ENCODE measurements around the gene STAT1. TPM values are rescaled to one million over a fixed set of nuclear protein-coding genes. Genes with fewer than 3 reads are reported as not detected.

STAT1 gene
- total RNA-seq, 1 experiment from 2014 or later: 46.7 TPM

DNA sequence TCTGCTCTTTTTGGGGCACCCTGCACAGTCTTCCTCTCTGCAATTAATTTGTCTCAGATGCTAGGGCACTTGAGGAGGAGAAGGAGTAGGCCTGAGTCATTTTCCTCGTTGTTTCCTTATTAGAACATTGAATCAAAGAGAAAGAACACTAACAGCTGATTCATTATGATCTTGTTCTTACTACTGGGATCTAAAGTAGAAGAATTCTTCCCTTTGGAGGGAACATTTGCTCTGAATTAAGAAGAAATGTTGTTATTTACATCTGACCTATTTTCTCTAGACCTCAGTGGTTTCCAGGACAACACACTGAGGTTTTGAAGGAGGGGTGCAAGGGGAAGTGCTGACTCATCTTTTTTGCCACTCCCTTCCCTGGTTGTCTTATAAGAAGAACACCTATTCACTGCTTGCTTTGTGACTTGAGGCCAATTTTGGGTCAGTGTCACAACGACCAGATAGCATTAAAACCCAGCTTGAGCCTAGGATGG, 24.3 kb upstream of the STAT1 start:
- Histone ChIP-seq H3K27me3 (ENCODE audit: low read length) (no peaks in the 10 kb centered on the region), H2AFZ (ENCODE audit: low read length) (no peak overlapping the region), H3K27ac (ENCODE audit: low read length) (no peak overlapping the region), H3K36me3 (ENCODE audit: insufficient read depth, low read length) (no peaks in the 10 kb centered on the region), H3K9ac (ENCODE audit: low read length) (no peak overlapping the region), H3K9me3 (ENCODE audit: low read length) (no peaks in the 10 kb centered on the region), H3K4me1 (ENCODE audit: low read length) (no peaks in the 10 kb centered on the region), H3K4me3 (ENCODE audit: low read length) (no peak overlapping the region), H3K9me2 (replicated peaks; ENCODE audit: insufficient read depth, low read length) (no peaks in the 10 kb centered on the region), H3K4me2 (ENCODE audit: low read depth, low read length, poor library complexity, severe bottlenecking) (no peak overlapping the region), H4K20me1 (ENCODE audit: insufficient read depth, low read depth, low read length) (no peaks in the 10 kb centered on the region), H3K79me2 (ENCODE audit: low read length) (no peaks in the 10 kb centered on the region)
- no peak for DNase-seq

DNA sequence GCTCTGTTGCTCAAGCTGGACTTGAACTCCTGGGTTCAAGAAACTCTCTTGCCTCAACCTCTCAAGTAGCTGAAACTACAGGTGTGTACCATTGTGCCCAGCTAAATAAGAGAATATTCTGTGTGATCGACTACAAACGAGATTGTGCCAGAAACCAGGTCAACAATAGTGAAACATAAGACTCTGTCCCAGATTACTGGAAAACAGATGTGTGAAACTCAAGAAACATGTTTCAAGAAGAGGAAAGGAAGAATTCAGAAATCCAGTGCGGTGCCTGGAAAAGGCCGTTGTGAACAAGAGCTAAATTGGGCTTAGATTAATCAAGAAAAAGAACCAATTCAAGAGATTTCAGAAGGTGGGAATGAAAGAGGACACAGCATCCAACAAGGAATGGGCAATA, 23.4 kb upstream of the STAT1 start:
- H3K27ac ChIP-seq (ENCODE audit: low read length): no peak overlapping the region
- H3K9me3 ChIP-seq (ENCODE audit: low read length): no peaks in the 10 kb centered on the region
- H3K9ac ChIP-seq (ENCODE audit: low read length): no peak overlapping the region
- no peaks in the 10 kb centered on the region for H3K79me2 ChIP-seq (ENCODE audit: low read length)
- DNase-seq: no peak
- no peaks in the 10 kb centered on the region for H4K20me1 ChIP-seq (ENCODE audit: insufficient read depth, low read depth, low read length)
- H3K4me2 ChIP-seq (ENCODE audit: low read depth, low read length, poor library complexity, severe bottlenecking): no peak overlapping the region
- H3K27me3 ChIP-seq (ENCODE audit: low read length): no peaks in the 10 kb centered on the region
- no peak overlapping the region for H3K4me3 ChIP-seq (ENCODE audit: low read length)
- H3K9me2 ChIP-seq (replicated peaks; ENCODE audit: insufficient read depth, low read length): no peaks in the 10 kb centered on the region
- no peaks in the 10 kb centered on the region for H3K4me1 ChIP-seq (ENCODE audit: low read length)
- H2AFZ ChIP-seq (ENCODE audit: low read length): no peak overlapping the region
- no peaks in the 10 kb centered on the region for H3K36me3 ChIP-seq (ENCODE audit: insufficient read depth, low read length)

DNA sequence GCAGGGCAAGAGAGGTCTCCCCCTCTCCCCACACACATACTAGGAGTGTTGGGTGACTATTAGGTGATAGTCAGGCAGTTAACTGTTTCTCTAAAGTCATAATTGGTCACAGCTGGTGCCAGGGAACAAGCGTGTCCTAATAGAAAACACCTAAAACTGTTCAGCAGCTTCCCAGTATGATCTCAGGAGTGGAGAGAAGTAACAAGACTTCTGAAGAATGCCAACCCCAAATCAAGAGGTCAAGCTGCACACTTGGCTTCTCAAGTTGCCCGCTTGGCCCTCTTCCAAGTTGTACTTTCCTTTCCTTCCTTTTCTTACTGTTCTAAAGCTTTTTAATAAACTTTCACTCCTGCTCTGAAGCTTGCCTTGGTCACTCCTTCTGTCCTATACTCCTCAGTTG, 22.4 kb upstream of the STAT1 start:
- Histone ChIP-seq H3K4me3 (ENCODE audit: low read length) (no peak overlapping the region), H3K4me2 (ENCODE audit: low read depth, low read length, poor library complexity, severe bottlenecking) (no peak overlapping the region), H2AFZ (ENCODE audit: low read length) (no peak overlapping the region), H3K9ac (ENCODE audit: low read length) (no peak overlapping the region), H3K4me1 (ENCODE audit: low read length) (no peaks in the 10 kb centered on the region), H3K9me2 (replicated peaks; ENCODE audit: insufficient read depth, low read length) (no peaks in the 10 kb centered on the region), H3K27me3 (ENCODE audit: low read length) (no peaks in the 10 kb centered on the region), H3K27ac (ENCODE audit: low read length) (no peak overlapping the region), H3K36me3 (ENCODE audit: insufficient read depth, low read length) (no peaks in the 10 kb centered on the region), H4K20me1 (ENCODE audit: insufficient read depth, low read depth, low read length) (no peaks in the 10 kb centered on the region), H3K79me2 (ENCODE audit: low read length) (no peaks in the 10 kb centered on the region), H3K9me3 (ENCODE audit: low read length) (no peaks in the 10 kb centered on the region)
- DNase-seq: no peak

DNA sequence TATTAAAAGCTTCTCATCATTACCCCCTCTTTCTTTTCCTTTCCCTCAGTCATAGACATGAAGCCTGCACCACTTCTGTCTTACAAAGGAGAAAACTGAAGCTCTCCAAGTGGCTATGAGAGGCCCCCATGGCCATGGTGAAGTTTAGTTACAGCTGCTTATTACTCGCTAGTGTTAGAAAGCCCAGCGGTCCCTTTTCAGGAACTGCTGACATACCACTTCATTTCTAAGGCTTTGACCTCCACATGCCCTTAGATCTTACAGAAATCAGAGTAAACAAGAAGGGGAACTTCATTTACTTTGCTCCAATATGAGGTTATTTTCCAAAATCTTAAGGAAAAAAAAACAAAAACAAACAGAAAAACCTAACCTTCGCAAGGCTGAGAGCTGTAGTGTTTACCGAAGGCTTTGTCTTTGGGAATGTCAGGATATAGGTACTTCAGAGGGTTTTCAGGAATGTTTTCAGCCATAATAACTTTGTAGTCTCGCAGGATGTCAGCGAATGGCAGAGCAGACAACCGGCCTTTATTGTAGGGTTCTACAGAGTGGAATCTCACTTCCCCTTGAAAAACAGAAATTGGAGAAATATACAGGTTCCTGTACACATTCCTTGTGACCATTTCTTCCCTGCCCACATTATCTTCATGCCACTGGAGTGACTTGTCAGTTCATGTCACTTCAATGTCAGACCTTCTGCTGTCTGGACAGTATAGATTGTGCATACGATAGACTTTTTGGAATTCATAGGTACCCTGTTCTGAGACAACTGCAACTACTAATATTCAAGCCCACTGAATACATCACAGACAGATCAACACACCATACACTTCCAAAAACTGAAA, 18.8 kb upstream of the STAT1 start:
- DNase-seq: no peak
- H3K36me3 ChIP-seq (ENCODE audit: insufficient read depth, low read length): no peaks in the 10 kb centered on the region
- no peaks in the 10 kb centered on the region for H4K20me1 ChIP-seq (ENCODE audit: insufficient read depth, low read depth, low read length)
- H3K9me2 ChIP-seq (replicated peaks; ENCODE audit: insufficient read depth, low read length): no peaks in the 10 kb centered on the region
- H2AFZ ChIP-seq (ENCODE audit: low read length): no peak overlapping the region
- H3K4me3 ChIP-seq (ENCODE audit: low read length): no peak overlapping the region
- no peaks in the 10 kb centered on the region for H3K79me2 ChIP-seq (ENCODE audit: low read length)
- H3K9ac ChIP-seq (ENCODE audit: low read length): no peak overlapping the region
- no peaks in the 10 kb centered on the region for H3K9me3 ChIP-seq (ENCODE audit: low read length)
- no peak overlapping the region for H3K27ac ChIP-seq (ENCODE audit: low read length)
- H3K4me1 ChIP-seq (ENCODE audit: low read length): no peaks in the 10 kb centered on the region
- H3K27me3 ChIP-seq (ENCODE audit: low read length): no peaks in the 10 kb centered on the region
- no peak overlapping the region for H3K4me2 ChIP-seq (ENCODE audit: low read depth, low read length, poor library complexity, severe bottlenecking)

DNA sequence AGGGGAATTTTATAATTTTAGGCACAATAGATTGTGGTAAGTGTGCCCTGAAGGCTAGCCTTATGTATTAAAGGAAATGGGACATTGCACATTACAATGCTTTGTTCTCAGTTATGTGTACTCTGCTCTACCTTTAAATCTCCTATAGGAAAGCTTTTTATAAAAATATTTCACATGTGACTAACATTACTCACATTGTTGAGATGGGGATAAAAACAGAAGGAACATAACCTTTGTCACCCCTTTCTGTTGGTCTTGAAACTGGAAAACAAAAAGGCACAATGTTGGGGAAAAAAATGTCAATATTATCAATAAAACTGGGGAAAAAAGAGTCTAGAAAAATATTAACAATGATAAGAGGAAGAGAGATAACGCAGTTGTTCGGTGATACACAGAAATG, 17.3 kb upstream of the STAT1 start:
- H3K36me3 ChIP-seq (ENCODE audit: insufficient read depth, low read length): no peaks in the 10 kb centered on the region
- no peaks in the 10 kb centered on the region for H3K4me1 ChIP-seq (ENCODE audit: low read length)
- no peak for DNase-seq
- no peaks in the 10 kb centered on the region for H3K9me3 ChIP-seq (ENCODE audit: low read length)
- H3K4me2 ChIP-seq (ENCODE audit: low read depth, low read length, poor library complexity, severe bottlenecking): no peak overlapping the region
- no peak overlapping the region for H2AFZ ChIP-seq (ENCODE audit: low read length)
- no peaks in the 10 kb centered on the region for H3K27me3 ChIP-seq (ENCODE audit: low read length)
- no peaks in the 10 kb centered on the region for H4K20me1 ChIP-seq (ENCODE audit: insufficient read depth, low read depth, low read length)
- H3K4me3 ChIP-seq (ENCODE audit: low read length): no peak overlapping the region
- H3K79me2 ChIP-seq (ENCODE audit: low read length): no peaks in the 10 kb centered on the region
- no peak overlapping the region for H3K27ac ChIP-seq (ENCODE audit: low read length)
- H3K9me2 ChIP-seq (replicated peaks; ENCODE audit: insufficient read depth, low read length): no peaks in the 10 kb centered on the region
- no peak overlapping the region for H3K9ac ChIP-seq (ENCODE audit: low read length)

DNA sequence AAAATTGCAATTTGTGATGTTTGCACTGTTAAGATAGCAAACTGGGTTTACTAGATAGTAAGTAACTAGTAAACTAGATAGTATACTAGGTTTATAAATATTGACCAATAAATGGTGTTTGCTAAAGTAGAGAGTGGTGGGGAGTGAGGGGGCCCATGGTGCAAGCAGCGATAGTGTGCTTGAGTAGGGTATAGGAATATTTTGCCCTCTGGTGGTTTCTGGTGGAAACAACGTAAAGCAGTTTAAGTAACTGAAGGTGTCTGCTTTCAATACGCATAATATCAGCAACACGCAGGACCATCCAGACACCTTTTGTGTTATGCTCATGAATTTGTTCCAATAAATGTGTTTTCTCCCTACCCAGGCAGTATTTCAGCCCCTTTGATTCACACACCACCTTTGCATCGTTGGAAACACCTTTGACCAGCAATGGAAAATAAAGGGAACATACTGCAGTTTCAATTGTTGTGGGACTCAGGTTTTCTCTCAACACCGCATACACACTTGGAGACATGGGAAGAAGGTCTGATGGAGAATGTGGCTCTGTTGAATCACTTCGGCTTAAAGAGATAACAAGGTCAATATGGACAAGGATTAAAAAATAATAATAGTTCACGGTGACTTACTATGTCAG, 16.7 kb upstream of the STAT1 start:
- DNase-seq: peak; percentile 81
- Histone ChIP-seq H3K4me2 (ENCODE audit: low read depth, low read length, poor library complexity, severe bottlenecking) (no peak overlapping the region), H3K36me3 (ENCODE audit: insufficient read depth, low read length) (no peaks in the 10 kb centered on the region)

DNA sequence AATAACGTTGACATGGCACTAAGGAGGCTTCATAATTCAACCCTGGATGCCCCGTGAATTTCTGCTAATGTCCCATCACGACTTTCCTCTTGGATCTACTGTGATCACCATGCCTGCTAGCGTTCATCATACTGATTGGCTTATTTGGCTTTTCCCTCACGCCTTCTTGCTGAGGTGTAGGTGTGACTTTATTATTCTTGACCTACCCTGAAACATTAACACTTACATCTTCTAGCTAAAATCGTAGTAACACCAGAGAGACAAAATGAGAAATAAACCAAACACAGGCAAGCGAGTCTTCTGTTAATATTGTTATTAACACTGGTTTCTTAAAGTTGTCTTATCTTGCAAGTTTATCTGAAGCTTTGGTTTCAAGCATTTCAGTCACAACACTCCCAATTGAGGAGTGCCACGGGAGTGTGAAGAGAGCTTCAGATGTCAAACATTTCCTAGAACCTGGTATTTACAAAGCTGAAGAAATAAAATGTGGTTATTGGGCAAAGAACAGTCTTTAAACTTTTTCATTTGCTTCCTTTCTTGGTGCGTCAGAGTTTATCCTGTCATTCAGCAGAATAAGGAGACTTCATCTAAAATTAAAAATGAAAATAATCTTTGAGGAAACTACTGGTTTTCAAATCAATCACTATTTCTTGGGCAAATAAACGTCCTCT, 15.4 kb upstream of the STAT1 start:
- H3K27me3 ChIP-seq (ENCODE audit: low read length): no peaks in the 10 kb centered on the region
- no peaks in the 10 kb centered on the region for H3K79me2 ChIP-seq (ENCODE audit: low read length)
- no peak overlapping the region for H3K4me2 ChIP-seq (ENCODE audit: low read depth, low read length, poor library complexity, severe bottlenecking)
- no peak overlapping the region for H3K9ac ChIP-seq (ENCODE audit: low read length)
- H2AFZ ChIP-seq (ENCODE audit: low read length): no peak overlapping the region
- no peaks in the 10 kb centered on the region for H3K9me2 ChIP-seq (replicated peaks; ENCODE audit: insufficient read depth, low read length)
- no peak overlapping the region for H3K27ac ChIP-seq (ENCODE audit: low read length)
- H3K36me3 ChIP-seq (ENCODE audit: insufficient read depth, low read length): no peaks in the 10 kb centered on the region
- no peaks in the 10 kb centered on the region for H3K4me1 ChIP-seq (ENCODE audit: low read length)
- no peak for DNase-seq
- H4K20me1 ChIP-seq (ENCODE audit: insufficient read depth, low read depth, low read length): no peaks in the 10 kb centered on the region
- no peaks in the 10 kb centered on the region for H3K9me3 ChIP-seq (ENCODE audit: low read length)
- H3K4me3 ChIP-seq (ENCODE audit: low read length): no peak overlapping the region

More for the DNA sequence above, 16.7 kb upstream of the STAT1 start:
- Histone ChIP-seq H3K9me2 (replicated peaks; ENCODE audit: insufficient read depth, low read length) (no peaks in the 10 kb centered on the region), H3K27me3 (ENCODE audit: low read length) (no peaks in the 10 kb centered on the region), H3K9me3 (ENCODE audit: low read length) (no peaks in the 10 kb centered on the region), H2AFZ (ENCODE audit: low read length) (no peak overlapping the region), H3K27ac (ENCODE audit: low read length) (no peak overlapping the region), H4K20me1 (ENCODE audit: insufficient read depth, low read depth, low read length) (no peaks in the 10 kb centered on the region), H3K4me1 (ENCODE audit: low read length) (no peaks in the 10 kb centered on the region), H3K79me2 (ENCODE audit: low read length) (no peaks in the 10 kb centered on the region), H3K9ac (ENCODE audit: low read length) (no peak overlapping the region), H3K4me3 (ENCODE audit: low read length) (no peak overlapping the region)

DNA sequence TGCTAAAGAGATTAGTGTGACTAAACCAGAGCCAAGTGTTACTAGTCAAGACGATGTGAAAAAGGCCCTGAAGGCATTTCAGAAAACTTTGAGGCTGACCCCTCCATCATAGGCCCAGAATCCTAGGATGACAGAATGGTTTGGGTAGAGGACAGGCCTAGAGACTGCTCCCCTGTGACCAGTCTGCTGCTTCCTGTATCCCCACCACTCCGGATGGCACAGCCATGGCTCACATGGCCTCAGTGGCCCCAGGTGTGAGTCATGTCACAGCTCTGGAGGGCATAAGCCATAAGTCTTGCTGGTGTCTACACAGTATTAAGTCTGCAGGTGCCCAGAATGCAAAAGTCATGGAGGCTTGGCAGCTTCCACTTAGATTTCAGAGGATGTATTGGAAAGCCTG, 12.4 kb upstream of the STAT1 start:
- H3K9ac ChIP-seq (ENCODE audit: low read length): no peak overlapping the region
- H4K20me1 ChIP-seq (ENCODE audit: insufficient read depth, low read depth, low read length): no peaks in the 10 kb centered on the region
- H3K36me3 ChIP-seq (ENCODE audit: insufficient read depth, low read length): no peaks in the 10 kb centered on the region
- DNase-seq: no peak
- H3K9me3 ChIP-seq (ENCODE audit: low read length): no peaks in the 10 kb centered on the region
- no peaks in the 10 kb centered on the region for H3K9me2 ChIP-seq (replicated peaks; ENCODE audit: insufficient read depth, low read length)
- H2AFZ ChIP-seq (ENCODE audit: low read length): no peak overlapping the region
- H3K4me1 ChIP-seq (ENCODE audit: low read length): peaks cover 1% of the 10 kb centered on the region
- no peak overlapping the region for H3K27ac ChIP-seq (ENCODE audit: low read length)
- H3K4me2 ChIP-seq (ENCODE audit: low read depth, low read length, poor library complexity, severe bottlenecking): no peak overlapping the region
- no peak overlapping the region for H3K4me3 ChIP-seq (ENCODE audit: low read length)
- no peaks in the 10 kb centered on the region for H3K79me2 ChIP-seq (ENCODE audit: low read length)
- no peaks in the 10 kb centered on the region for H3K27me3 ChIP-seq (ENCODE audit: low read length)
